GM12873 (cell line): ENCODE results near the gene VKORC1L1.
A peak's percentile ranks its signal among the peaks of the same experiment; 100 is the strongest.

Experiments used
- CTCF ChIP-seq: IDR thresholded peaks from 2 replicates; pipeline ENCODE4 v1.5.1; 2012; ENCODE audit warnings: low read depth, mild to moderate bottlenecking, moderate library complexity, low read length, control low read depth; ENCODE audit not compliant: insufficient read depth; ENCODE audit errors: missing control alignments

VKORC1L1 gene

GRCh38 chr7:65974876-65975275 is 102.0 kb downstream of the VKORC1L1 start:
- no peak for TF ChIP-seq CTCF

- TF ChIP-seq CTCF, result peak; percentile 13
Measured at GRCh38 chr7:65975814-65976445, 103.1 kb downstream of the VKORC1L1 start.

GRCh38 chr7:65976659-65977196 is 103.9 kb downstream of the VKORC1L1 start:
- TF ChIP-seq CTCF, result no peak

- TF ChIP-seq CTCF, result no peak
Measured at GRCh38 chr7:65978891-65979582, 106.2 kb downstream of the VKORC1L1 start.

- TF ChIP-seq CTCF, result no peak
Measured at GRCh38 chr7:65979583-65980477, 107.0 kb downstream of the VKORC1L1 start.

GRCh38 chr7:65980478-65981250 is 107.8 kb downstream of the VKORC1L1 start:
- TF ChIP-seq CTCF, result no peak
